Lower lobe of right lung (tissue), 2 donors: ENCODE data around the gene BAZ2B. TPM values are rescaled to one million over a fixed set of nuclear protein-coding genes. Genes with fewer than 3 reads are reported as not detected.

Experiments used
- ATAC-seq, 2 donors: fragments of 200-7000 bp; cut with Tn5 transposase; one replicate each; pipeline ENCODE4 v1.9.1; 2020 to 2022; ENCODE audit warnings: mild to moderate bottlenecking in 2 of 2, moderate library complexity in 2 of 2
- DNase-seq: peaks from one replicate; pipeline ENCODE4 v3.0.0-alpha.2; 2020
- H3K27ac ChIP-seq: fragments of 200-600 bp; one replicate; pipeline ENCODE4 v1.8.0; 2022
- H3K27me3 ChIP-seq: fragments of 200-600 bp; one replicate; pipeline ENCODE4 v1.8.0; 2022; ENCODE audit warnings: low read depth
- H3K36me3 ChIP-seq: fragments of 200-600 bp; one replicate; pipeline ENCODE4 v1.8.0; 2022; ENCODE audit warnings: mild to moderate bottlenecking
- H3K4me1 ChIP-seq: fragments of 200-600 bp; one replicate; pipeline ENCODE4 v1.8.0; 2022
- H3K4me3 ChIP-seq: fragments of 200-600 bp; one replicate; pipeline ENCODE4 v1.8.0; 2022; ENCODE audit warnings: mild to moderate bottlenecking
- H3K9me3 ChIP-seq: fragments of 200-600 bp; one replicate; pipeline ENCODE4 v1.8.0; 2022
- CTCF ChIP-seq: fragments of 200-600 bp; IDR thresholded peaks from one replicate; pipeline ENCODE4 v1.8.0; 2022; ENCODE audit warnings: antibody characterized with exemption, mild to moderate bottlenecking
- intact Hi-C: fragments of 100-400 bp; cut with DNase I; formaldehyde crosslinking; loops from one replicate; pipeline ENCODE4 v1.11.0; 2022
- total RNA-seq: library from RNA; stranded (reverse); fragmentation: NEBNext Ultra II Directional; extraction: Animal tissue kit (Norgen Biotek cat#: 25700); gene quantifications from one replicate; pipeline ENCODE4 v1.2.1, GENCODE V29; 2021
- donor health status: DM: no; HTN: yes; CAD: no; lungs with severe emphysema.

BAZ2B gene
- total RNA-seq, 1 donor from 2014 or later: 97.4 TPM

- Histone ChIP-seq H3K9me3 (no peaks in the 10 kb centered on the region), H3K4me1 (peaks cover 8% of the 10 kb centered on the region), H3K4me3 (no peak overlapping the region), H3K27me3 (no peaks in the 10 kb centered on the region), H3K27ac (no peak overlapping the region), H3K36me3 (no peaks in the 10 kb centered on the region)
- intact Hi-C loops: no loop called here
- DNase-seq: no peak
- TF ChIP-seq CTCF: no peak
- ATAC-seq: peak; percentile 58 to 78
These were observed 42.3 kb downstream of the BAZ2B start for GRCh38 chr2:159573846-159574606.

- intact Hi-C loops: no loop called here
- no peak for DNase-seq
- Histone ChIP-seq H3K27me3 (no peaks in the 10 kb centered on the region), H3K9me3 (no peaks in the 10 kb centered on the region), H3K27ac (no peak overlapping the region), H3K36me3 (no peaks in the 10 kb centered on the region), H3K4me1 (peaks cover 8% of the 10 kb centered on the region), H3K4me3 (no peak overlapping the region)
- TF ChIP-seq CTCF: no peak
- no peak for ATAC-seq
These were observed 43.1 kb downstream of the BAZ2B start for GRCh38 chr2:159573294-159573693.

- Histone ChIP-seq H3K9me3 (no peaks in the 10 kb centered on the region), H3K4me1 (peaks cover under 1% of the 10 kb centered on the region), H3K27me3 (no peaks in the 10 kb centered on the region), H3K4me3 (no peak overlapping the region), H3K27ac (no peak overlapping the region), H3K36me3 (no peaks in the 10 kb centered on the region)
- ATAC-seq: no peak
- intact Hi-C loops: no loop called here
- DNase-seq: no peak
- no peak for TF ChIP-seq CTCF
These were observed 43.9 kb downstream of the BAZ2B start for GRCh38 chr2:159572459-159572858.

DNA sequence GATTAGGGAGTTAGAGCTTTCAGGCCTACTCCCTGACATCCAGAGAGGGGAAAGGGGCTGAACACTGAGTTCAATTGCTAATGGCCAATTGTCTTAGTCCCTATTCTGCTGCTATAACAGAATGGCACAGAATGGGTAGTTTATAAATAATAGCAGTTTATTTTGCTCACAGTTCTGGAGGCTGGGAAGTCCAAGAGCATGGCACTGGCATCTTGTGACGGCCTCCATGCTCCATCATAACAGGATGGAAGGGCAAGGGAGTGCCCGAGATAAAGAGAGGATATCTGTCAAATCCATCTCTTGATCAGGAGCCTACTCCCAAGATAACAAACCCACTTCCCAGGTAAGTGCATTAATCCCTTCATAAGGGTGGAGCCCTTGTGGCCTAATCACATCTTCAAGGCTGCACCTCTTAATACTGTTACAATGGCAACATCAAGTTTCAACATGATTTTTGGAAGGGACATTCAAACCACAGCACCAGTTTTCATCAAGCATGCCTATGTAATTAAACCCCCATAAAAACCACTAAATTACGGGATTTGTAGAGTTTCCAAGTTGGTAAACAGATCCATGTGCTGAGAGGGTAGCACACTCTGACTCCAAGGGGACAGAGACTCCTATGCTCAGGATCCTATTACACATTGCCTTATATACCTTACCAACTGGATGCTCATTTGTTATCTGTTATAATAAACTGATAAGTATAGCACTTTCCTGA, 44.6 kb downstream of the BAZ2B start:
- no peaks in the 10 kb centered on the region for H3K9me3 ChIP-seq
- no peak overlapping the region for H3K4me3 ChIP-seq
- no peak overlapping the region for H3K27ac ChIP-seq
- H3K4me1 ChIP-seq: no peaks in the 10 kb centered on the region
- H3K36me3 ChIP-seq: no peaks in the 10 kb centered on the region
- TF ChIP-seq CTCF: no peak
- H3K27me3 ChIP-seq: no peaks in the 10 kb centered on the region
- ATAC-seq: no peak
- no peak for DNase-seq
- intact Hi-C loops: no loop called here

DNA sequence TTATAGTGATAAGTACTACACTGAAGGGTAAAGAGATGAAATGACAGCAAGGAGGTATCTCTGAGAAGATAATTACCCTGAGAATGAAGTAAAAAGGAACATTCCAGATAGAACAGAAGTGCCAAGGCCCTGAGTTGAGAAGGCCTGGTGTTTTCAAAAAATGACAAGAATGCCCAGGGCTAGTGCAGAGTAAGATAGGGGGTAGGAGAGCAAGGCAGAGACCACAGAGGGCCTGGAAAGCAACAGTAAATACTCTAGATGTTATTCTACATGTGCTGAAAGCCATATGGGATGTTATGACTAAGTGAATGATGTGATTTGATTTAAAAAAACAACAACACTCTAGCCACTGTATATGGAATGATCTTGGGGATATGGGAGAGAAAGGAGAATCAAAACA, 52.3 kb downstream of the BAZ2B start:
- no peaks in the 10 kb centered on the region for H3K4me1 ChIP-seq
- DNase-seq (no peak), ATAC-seq (no peak)
- no peaks in the 10 kb centered on the region for H3K36me3 ChIP-seq
- H3K4me3 ChIP-seq: no peak overlapping the region
- no peak overlapping the region for H3K27ac ChIP-seq
- intact Hi-C loops: no loop called here
- H3K9me3 ChIP-seq: no peaks in the 10 kb centered on the region
- no peaks in the 10 kb centered on the region for H3K27me3 ChIP-seq
- TF ChIP-seq CTCF: no peak
